GM12872 (cell line): Measurements from ENCODE around the gene RNASEH2A.

ENCODE experiments used
- TF ChIP-seq, protein P1 (sequence below): IDR thresholded peaks from 3 replicates; pipeline ENCODE4 v1.5.1; 2011; ENCODE audit warnings: low read depth, mild to moderate bottlenecking, low read length, moderate library complexity; ENCODE audit not compliant: insufficient read depth

The RNASEH2A gene

GRCh38 chr19:12778017-12778904, 28.1 kb upstream of the RNASEH2A start:
- TF ChIP-seq, protein P1, sequence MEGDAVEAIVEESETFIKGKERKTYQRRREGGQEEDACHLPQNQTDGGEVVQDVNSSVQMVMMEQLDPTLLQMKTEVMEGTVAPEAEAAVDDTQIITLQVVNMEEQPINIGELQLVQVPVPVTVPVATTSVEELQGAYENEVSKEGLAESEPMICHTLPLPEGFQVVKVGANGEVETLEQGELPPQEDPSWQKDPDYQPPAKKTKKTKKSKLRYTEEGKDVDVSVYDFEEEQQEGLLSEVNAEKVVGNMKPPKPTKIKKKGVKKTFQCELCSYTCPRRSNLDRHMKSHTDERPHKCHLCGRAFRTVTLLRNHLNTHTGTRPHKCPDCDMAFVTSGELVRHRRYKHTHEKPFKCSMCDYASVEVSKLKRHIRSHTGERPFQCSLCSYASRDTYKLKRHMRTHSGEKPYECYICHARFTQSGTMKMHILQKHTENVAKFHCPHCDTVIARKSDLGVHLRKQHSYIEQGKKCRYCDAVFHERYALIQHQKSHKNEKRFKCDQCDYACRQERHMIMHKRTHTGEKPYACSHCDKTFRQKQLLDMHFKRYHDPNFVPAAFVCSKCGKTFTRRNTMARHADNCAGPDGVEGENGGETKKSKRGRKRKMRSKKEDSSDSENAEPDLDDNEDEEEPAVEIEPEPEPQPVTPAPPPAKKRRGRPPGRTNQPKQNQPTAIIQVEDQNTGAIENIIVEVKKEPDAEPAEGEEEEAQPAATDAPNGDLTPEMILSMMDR: no peak

GRCh38 chr19:12778905-12779161, 27.6 kb upstream of the RNASEH2A start:
- TF ChIP-seq, protein P1: no peak

GRCh38 chr19:12779162-12779993, 27.0 kb upstream of the RNASEH2A start:
- TF ChIP-seq, protein P1: 0 out of 3 replicates have a peak, but pooled peaks have one; percentile 19

DNA sequence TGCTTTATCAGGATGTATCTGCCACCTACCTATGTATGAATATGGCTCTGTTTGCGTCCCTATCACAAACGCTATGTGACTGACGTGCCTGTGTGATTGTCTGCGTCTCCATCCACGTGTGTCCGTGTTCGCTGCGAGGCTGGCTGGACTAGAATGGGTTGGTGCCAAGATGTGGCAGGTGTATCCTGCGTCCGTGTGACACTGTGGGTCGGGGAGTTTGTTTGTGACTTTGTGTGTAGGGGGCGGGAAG, 24.3 kb upstream of the RNASEH2A start:
- TF ChIP-seq, protein P1: no peak

GRCh38 chr19:12782424-12783290, 23.7 kb upstream of the RNASEH2A start:
- TF ChIP-seq, protein P1: peak; percentile 21; the same call in 1 of the 3 replicates

DNA sequence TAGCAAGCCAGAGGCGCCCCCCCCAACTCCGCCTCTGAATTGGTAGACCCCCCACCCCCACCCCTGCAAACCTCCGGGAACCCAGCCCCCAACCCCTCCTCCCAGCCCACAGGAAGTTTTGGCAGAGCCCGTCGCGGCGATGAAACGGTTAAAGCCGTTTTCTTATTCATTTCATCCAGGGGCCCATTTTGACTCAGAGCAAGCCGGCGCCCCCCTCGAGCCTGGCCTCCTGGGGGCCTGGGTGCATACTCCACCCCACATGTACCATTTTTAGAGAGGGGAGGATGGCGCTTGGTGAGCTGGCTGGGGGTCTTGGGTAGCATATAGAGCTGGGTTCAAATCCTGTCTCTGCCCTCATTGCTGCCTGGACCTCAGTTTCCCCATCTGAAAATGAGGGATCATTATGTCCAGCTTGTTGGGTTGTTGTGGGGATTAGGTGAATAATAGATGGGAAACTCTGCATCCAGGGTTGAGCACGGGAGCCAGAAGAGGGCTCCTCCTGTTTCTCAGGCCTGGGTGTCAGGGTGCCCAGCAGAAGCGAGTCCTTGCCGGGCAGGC, 23.0 kb upstream of the RNASEH2A start:
- TF ChIP-seq, protein P1: no peak
